ENCODE results near the gene PEX14. TPM values are rescaled to one million over a fixed set of nuclear protein-coding genes. Genes with fewer than 3 reads are reported as not detected.

Gene PEX14
- total and polyA plus RNA-seq, 9 of the 15 experiments (the other 6 are each of a cell fraction or from before 2014, with no cell fraction given), result 2.6 to 45.7 (median 22.7) TPM

DNA sequence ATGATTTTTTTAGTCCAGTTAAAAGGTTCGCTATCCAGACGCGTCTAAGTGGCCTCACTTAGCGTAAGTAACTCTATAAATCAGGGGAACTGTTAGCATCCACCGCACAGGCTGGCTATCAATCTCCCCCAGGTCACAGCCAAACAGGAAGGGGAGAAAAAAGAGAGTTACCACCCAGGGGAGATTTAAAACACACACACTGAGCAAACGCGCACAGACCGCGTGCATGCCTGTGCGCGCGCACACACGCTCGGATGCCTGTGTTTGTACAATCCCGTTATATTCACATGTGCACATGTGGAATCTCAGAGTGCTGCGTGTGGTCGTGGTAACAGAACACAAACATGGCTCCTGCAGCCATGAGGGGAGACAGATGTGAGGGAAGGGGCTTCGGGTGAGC is 196.3 kb downstream of the PEX14 start (continued):
- TF ChIP-seq, protein P1, sequence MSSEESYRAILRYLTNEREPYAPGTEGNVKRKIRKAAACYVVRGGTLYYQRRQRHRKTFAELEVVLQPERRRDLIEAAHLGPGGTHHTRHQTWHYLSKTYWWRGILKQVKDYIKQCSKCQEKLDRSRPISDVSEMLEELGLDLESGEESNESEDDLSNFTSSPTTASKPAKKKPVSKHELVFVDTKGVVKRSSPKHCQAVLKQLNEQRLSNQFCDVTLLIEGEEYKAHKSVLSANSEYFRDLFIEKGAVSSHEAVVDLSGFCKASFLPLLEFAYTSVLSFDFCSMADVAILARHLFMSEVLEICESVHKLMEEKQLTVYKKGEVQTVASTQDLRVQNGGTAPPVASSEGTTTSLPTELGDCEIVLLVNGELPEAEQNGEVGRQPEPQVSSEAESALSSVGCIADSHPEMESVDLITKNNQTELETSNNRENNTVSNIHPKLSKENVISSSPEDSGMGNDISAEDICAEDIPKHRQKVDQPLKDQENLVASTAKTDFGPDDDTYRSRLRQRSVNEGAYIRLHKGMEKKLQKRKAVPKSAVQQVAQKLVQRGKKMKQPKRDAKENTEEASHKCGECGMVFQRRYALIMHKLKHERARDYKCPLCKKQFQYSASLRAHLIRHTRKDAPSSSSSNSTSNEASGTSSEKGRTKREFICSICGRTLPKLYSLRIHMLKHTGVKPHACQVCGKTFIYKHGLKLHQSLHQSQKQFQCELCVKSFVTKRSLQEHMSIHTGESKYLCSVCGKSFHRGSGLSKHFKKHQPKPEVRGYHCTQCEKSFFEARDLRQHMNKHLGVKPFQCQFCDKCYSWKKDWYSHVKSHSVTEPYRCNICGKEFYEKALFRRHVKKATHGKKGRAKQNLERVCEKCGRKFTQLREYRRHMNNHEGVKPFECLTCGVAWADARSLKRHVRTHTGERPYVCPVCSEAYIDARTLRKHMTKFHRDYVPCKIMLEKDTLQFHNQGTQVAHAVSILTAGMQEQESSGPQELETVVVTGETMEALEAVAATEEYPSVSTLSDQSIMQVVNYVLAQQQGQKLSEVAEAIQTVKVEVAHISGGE (CRISPR knock-in tag; IDR thresholded peaks at IDR 0.05), result no peak

DNA sequence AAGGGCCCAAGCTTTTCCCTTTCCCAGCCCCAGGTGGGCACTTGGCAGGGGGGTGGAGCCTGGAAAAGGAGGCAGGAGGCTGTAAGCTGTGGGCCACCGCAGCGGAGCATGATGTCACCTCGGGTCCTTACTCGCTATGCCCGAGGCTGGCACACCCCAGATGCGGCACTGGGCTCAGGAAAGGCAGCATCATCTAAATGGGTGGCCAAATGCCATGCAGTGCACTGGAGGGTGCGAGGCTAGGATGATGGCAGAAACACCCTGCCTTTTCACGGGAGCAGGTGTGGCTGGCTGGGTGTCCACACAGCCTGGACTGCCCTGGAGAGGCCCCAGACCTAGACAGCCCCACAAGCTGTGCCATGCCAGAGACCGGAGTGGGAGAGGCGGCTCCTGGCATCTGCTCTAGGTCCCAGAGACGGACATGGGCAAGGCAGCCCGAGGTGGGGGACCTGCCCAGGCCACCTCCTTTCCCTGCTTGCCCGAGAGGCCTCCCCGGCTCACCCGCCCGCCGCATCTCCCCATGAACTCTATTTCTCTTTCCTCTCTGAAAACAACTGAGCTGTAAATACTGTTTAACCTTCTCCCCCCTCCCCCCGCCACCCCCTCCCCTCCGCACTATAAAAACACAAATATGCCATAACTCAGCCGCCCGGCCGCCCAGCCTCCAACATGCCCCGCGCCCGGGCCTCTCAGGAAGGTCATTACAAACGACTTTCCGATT is 197.0 kb downstream of the PEX14 start:
- no peak overlapping the region for H3K4me2 ChIP-seq (ENCODE audit: insufficient read depth, low read length)
- H3K9me1 ChIP-seq (ENCODE audit: control insufficient read depth, insufficient read depth, low read length), result no peaks in the 10 kb centered on the region
- H3K27me3 ChIP-seq (ENCODE audit: control insufficient read depth in 2 of 2, insufficient read depth in 2 of 2, low read length in 2 of 2), result peaks cover 61 to 91% of the 10 kb centered on the region in 2 experiments
- 12% methylated on average over 20 of the region's 27 CpGs for WGBS (ENCODE audit: insufficient coverage, low coverage, missing lambda C conversion rate)
- intact Hi-C loops (cut with micrococcal nuclease) (no loop called here), in situ Hi-C loops (cut with MboI) (no loop called here)
- no peaks in the 10 kb centered on the region for H3K9me3 ChIP-seq (replicated peaks; ENCODE audit: control insufficient read depth, insufficient read depth, low read depth, low read length)
- no peaks in the 10 kb centered on the region for H3K36me3 ChIP-seq (ENCODE audit: control insufficient read depth, insufficient read depth, low read length)
- no peak for TF ChIP-seq MEF2A (IDR thresholded peaks at IDR 0.05; ENCODE audit: control insufficient read depth, low read depth, low read length)
- TF ChIP-seq, protein P2, sequence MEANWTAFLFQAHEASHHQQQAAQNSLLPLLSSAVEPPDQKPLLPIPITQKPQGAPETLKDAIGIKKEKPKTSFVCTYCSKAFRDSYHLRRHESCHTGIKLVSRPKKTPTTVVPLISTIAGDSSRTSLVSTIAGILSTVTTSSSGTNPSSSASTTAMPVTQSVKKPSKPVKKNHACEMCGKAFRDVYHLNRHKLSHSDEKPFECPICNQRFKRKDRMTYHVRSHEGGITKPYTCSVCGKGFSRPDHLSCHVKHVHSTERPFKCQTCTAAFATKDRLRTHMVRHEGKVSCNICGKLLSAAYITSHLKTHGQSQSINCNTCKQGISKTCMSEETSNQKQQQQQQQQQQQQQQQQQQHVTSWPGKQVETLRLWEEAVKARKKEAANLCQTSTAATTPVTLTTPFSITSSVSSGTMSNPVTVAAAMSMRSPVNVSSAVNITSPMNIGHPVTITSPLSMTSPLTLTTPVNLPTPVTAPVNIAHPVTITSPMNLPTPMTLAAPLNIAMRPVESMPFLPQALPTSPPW (CRISPR knock-in tag; IDR thresholded peaks at IDR 0.05), result peak; percentile 18; the same call in 1 of the 2 replicates
- ChIA-PET POLR2A (no interaction called here), CTCF (ENCODE audit: low intra/inter-chr PET ratio) (no interaction called here)
- DNase-seq (ENCODE audit: extremely low read depth in 1 of 4, low spot score in 3 of 4) (no peak), FAIRE-seq (no peak), ATAC-seq (no peak)
- H3K27ac ChIP-seq (ENCODE audit: extremely low read depth, low read depth, low read length), result no peak overlapping the region
- no peak overlapping the region for H2AFZ ChIP-seq (ENCODE audit: low read depth, low read length)
- peaks cover 39% of the 10 kb centered on the region for H4K20me1 ChIP-seq (replicated peaks; ENCODE audit: control insufficient read depth, insufficient read depth, low read length)
- BruUV-seq (replicated peaks), result no TSS peak
- H3K9ac ChIP-seq (ENCODE audit: insufficient read depth in 1 of 2, low read depth in 2 of 2, low read length in 2 of 2), result no peak overlapping the region
- H3K4me3 ChIP-seq, result no peak overlapping the region
- H3K4me1 ChIP-seq (replicated peaks in 1 of 2; ENCODE audit: control insufficient read depth in 2 of 2, insufficient read depth in 2 of 2, low read length in 2 of 2), result peaks cover 0 to 42% of the 10 kb centered on the region in 2 experiments; a peak in 2 of 5 replicates
- H3K79me2 ChIP-seq (ENCODE audit: control insufficient read depth, insufficient read depth, low read length), result no peaks in the 10 kb centered on the region
